ENCODE measurements around the gene TRIM27.

DNA sequence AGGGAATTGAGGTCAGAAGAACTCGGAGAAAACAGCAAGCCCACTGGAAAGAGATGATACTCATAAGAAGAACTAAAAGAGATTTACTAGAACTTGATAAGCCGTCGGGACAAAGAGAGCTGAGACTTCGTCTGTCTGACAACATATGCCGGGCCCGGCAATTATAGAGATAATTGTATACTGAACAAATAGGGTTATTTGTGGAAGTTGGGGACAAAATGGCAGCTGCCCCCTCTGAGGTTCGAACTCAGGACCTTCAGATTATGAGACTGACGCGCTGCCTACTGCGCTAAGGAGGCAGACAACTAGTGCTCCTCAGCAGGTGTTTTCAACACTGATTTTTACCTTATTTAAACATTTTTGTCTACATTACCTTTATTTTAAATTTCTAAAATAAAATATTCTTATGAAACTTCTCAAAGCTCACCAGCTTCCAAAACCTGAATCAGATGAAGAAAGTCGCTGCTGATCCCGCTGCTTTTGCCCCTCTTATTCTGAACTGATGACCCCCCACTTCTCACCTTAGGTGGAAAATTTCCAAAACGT lies 29.3 kb upstream of the TRIM27 start:
- TF ChIP-seq, protein P1, sequence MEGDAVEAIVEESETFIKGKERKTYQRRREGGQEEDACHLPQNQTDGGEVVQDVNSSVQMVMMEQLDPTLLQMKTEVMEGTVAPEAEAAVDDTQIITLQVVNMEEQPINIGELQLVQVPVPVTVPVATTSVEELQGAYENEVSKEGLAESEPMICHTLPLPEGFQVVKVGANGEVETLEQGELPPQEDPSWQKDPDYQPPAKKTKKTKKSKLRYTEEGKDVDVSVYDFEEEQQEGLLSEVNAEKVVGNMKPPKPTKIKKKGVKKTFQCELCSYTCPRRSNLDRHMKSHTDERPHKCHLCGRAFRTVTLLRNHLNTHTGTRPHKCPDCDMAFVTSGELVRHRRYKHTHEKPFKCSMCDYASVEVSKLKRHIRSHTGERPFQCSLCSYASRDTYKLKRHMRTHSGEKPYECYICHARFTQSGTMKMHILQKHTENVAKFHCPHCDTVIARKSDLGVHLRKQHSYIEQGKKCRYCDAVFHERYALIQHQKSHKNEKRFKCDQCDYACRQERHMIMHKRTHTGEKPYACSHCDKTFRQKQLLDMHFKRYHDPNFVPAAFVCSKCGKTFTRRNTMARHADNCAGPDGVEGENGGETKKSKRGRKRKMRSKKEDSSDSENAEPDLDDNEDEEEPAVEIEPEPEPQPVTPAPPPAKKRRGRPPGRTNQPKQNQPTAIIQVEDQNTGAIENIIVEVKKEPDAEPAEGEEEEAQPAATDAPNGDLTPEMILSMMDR (IDR thresholded peaks at IDR 0.05; ENCODE audit: borderline replicate concordance, extremely low read depth, low read length, poor library complexity, severe bottlenecking) = no peak
- no peak for TF ChIP-seq EZH2 (IDR thresholded peaks at IDR 0.05; ENCODE audit: borderline replicate concordance, low read depth, low read length, severe bottlenecking)
